ENCODE data around the gene MOB2.

Gene MOB2

DNA sequence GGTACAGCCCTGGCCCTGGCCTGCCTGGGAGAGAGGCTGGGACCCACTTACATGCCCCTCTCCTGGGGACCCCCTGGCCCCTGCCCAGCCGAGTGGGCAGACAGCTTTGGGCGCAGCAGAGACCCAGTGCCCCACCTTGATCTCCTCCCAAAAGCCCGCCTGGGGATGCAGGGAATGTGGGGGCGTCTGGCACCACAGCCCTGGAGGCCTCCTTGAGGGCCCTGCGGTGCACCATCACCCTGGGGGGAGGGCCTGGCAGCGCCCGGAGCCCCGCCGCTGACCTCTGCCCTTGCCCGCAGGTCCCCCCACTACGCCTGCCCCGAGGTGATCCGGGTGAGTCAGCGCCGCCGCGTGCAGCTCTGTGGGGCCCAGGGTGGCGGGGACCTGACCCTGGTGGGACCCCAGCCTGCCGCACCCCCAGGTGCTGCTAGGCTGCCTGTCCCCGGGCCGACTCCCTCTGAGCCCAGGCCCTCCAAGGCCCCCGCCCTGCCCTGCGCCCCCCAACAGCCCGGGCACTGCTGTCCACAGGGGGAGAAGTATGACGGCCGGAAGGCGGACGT lies 43.7 kb downstream of the MOB2 start:
- H3K27ac Mint-ChIP-seq: no peak overlapping the region
- no peaks in the 10 kb centered on the region for H3K27me3 Mint-ChIP-seq (ENCODE audit: low read depth)
- H3K9me3 Mint-ChIP-seq: no peaks in the 10 kb centered on the region
- no peaks in the 10 kb centered on the region for H3K4me1 Mint-ChIP-seq
- no peak overlapping the region for H3K4me3 Mint-ChIP-seq
- TF ChIP-seq, protein P1, sequence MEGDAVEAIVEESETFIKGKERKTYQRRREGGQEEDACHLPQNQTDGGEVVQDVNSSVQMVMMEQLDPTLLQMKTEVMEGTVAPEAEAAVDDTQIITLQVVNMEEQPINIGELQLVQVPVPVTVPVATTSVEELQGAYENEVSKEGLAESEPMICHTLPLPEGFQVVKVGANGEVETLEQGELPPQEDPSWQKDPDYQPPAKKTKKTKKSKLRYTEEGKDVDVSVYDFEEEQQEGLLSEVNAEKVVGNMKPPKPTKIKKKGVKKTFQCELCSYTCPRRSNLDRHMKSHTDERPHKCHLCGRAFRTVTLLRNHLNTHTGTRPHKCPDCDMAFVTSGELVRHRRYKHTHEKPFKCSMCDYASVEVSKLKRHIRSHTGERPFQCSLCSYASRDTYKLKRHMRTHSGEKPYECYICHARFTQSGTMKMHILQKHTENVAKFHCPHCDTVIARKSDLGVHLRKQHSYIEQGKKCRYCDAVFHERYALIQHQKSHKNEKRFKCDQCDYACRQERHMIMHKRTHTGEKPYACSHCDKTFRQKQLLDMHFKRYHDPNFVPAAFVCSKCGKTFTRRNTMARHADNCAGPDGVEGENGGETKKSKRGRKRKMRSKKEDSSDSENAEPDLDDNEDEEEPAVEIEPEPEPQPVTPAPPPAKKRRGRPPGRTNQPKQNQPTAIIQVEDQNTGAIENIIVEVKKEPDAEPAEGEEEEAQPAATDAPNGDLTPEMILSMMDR (IDR thresholded peaks at IDR 0.05; ENCODE audit: unreplicated experiment in 3 of 3): no peak
- H3K36me3 Mint-ChIP-seq (ENCODE audit: low read depth): no peaks in the 10 kb centered on the region

DNA sequence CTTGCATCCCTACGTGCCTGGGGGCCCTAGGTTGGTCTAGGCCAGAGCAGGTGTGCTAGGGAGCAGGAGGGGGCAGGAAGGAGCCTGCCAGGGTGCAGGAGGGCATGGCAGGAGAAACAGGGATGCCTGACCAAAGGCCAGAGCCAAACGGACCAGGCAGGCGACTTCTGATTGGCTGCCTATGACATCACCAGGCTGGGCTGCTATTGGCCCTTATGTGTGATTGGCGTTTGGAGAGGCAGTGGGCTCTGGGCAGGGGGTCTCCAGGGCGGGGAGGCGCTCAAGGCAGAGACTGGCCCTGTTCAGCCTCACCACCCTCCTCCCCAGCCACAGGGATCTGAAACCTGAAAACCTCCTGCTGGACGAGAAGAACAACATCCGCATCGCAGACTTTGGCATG lies 44.4 kb downstream of the MOB2 start:
- Mint-ChIP-seq H3K27ac (no peak overlapping the region), H3K27me3 (ENCODE audit: low read depth) (no peaks in the 10 kb centered on the region), H3K9me3 (no peaks in the 10 kb centered on the region), H3K4me1 (no peaks in the 10 kb centered on the region), H3K4me3 (no peak overlapping the region), H3K36me3 (ENCODE audit: low read depth) (no peaks in the 10 kb centered on the region)
- TF ChIP-seq, protein P1 (IDR thresholded peaks at IDR 0.05; ENCODE audit: unreplicated experiment in 3 of 3): no peak

DNA sequence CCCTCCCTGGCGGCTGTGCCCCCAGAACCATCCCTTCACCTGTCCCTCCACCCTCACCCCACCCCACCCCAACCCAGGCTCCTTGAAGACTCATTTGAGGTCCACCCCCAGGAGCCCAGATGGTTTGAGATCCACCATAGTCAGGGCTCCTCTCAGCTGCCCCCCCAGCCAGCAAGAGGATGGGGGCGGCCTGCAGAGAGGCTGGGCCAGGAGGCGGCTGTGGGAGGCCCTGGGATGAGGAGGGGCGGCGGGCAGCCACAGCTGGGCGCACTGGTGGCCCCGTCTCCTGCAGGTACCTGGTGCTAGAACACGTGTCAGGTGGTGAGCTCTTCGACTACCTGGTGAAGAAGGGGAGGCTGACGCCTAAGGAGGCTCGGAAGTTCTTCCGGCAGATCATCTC lies 46.1 kb downstream of the MOB2 start:
- Mint-ChIP-seq H3K27ac (no peak overlapping the region), H3K27me3 (ENCODE audit: low read depth) (no peaks in the 10 kb centered on the region), H3K4me1 (no peaks in the 10 kb centered on the region), H3K4me3 (no peak overlapping the region), H3K9me3 (no peaks in the 10 kb centered on the region), H3K36me3 (ENCODE audit: low read depth) (no peaks in the 10 kb centered on the region)
- TF ChIP-seq, protein P1 (IDR thresholded peaks at IDR 0.05; ENCODE audit: unreplicated experiment in 3 of 3): no peak

DNA sequence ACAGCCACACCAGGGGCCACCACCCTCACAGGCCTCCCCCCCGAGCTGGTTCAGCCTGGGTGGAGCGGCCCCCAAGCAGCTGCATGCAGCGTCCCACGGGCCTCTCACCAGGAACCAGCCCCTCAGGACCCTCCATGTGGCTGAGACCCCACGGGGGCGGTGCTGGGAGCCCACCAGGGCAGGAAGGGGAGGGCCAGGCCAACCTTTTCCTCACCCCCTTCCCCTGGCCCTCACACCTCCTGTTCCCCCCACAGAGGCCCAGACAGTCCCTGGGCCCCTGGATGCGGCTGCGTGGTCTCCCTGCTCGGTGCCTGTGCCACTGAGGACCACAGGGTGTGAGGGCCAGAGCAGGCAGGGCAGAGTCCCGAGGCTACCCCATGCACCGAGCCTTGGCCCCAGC lies 46.5 kb downstream of the MOB2 start:
- Mint-ChIP-seq H3K36me3 (ENCODE audit: low read depth) (no peaks in the 10 kb centered on the region), H3K9me3 (no peaks in the 10 kb centered on the region), H3K4me1 (no peaks in the 10 kb centered on the region), H3K27me3 (ENCODE audit: low read depth) (no peaks in the 10 kb centered on the region), H3K4me3 (no peak overlapping the region), H3K27ac (no peak overlapping the region)
- TF ChIP-seq, protein P1 (IDR thresholded peaks at IDR 0.05; ENCODE audit: unreplicated experiment in 3 of 3): no peak

DNA sequence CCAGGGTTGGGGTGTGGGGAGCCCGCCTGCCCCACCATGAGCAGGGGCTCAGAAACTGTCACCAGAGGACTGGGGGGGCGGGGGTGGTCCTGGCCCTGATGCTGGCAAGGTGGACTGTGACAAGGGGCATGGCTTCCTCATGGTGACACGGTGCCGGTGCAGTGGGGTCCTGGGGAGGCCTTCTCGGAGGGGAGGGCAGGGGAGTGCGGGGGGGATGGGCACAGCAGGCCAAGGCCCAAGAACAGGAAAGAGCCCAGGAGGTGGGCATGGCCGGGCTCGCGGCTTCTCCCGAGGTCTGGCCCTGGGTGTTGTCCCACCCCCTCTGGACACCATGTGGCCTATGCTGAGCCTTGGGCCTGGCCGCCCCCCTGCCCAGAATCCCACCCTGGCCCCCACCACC lies 47.2 kb downstream of the MOB2 start:
- H3K27me3 Mint-ChIP-seq (ENCODE audit: low read depth): no peaks in the 10 kb centered on the region
- H3K9me3 Mint-ChIP-seq: no peaks in the 10 kb centered on the region
- H3K36me3 Mint-ChIP-seq (ENCODE audit: low read depth): no peaks in the 10 kb centered on the region
- no peaks in the 10 kb centered on the region for H3K4me1 Mint-ChIP-seq
- TF ChIP-seq, protein P1 (IDR thresholded peaks at IDR 0.05; ENCODE audit: unreplicated experiment in 3 of 3): no peak
- no peak overlapping the region for H3K27ac Mint-ChIP-seq
- H3K4me3 Mint-ChIP-seq: no peak overlapping the region

DNA sequence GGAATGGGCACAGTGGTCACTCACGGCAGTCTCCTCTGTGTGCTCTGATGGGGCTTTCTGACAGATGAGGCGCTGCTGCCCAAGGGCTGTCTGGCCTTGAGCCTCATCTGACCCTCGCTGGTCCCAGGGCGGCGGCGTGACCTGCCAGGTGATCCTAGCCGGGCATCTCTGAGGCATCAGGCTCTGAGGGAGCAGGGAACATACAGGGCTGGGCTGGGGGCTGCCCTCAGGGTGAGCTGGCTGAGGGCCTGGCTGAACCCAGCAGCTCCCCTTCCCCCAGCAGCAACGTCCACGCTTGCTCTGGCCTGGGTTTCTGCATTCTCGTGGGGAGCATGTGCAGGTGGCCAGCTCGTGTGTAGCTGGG lies 47.6 kb downstream of the MOB2 start:
- Mint-ChIP-seq H3K9me3 (no peaks in the 10 kb centered on the region), H3K27ac (no peak overlapping the region), H3K4me3 (no peak overlapping the region), H3K27me3 (ENCODE audit: low read depth) (peaks cover 4% of the 10 kb centered on the region), H3K36me3 (ENCODE audit: low read depth) (no peaks in the 10 kb centered on the region), H3K4me1 (no peaks in the 10 kb centered on the region)
- TF ChIP-seq, protein P1 (IDR thresholded peaks at IDR 0.05; ENCODE audit: unreplicated experiment in 3 of 3): no peak
